GM18867 (cell line): ENCODE data around the gene ZNF557.
A peak's percentile ranks its signal among the peaks of the same experiment; 100 is the strongest.
"Not testable (repeated sequence)": the region's sequence is repeated elsewhere in the genome, so short reads cannot be mapped to it uniquely, and the experiment has no call there.

Experiments
- ATAC-seq: cut with Tn5 transposase; IDR thresholded peaks from one replicate; pipeline ENCODE4 v1.9.1; 2021; ENCODE audit warnings: mild to moderate bottlenecking, moderate library complexity; ENCODE audit not compliant: unreplicated experiment

The ZNF557 gene

DNA sequence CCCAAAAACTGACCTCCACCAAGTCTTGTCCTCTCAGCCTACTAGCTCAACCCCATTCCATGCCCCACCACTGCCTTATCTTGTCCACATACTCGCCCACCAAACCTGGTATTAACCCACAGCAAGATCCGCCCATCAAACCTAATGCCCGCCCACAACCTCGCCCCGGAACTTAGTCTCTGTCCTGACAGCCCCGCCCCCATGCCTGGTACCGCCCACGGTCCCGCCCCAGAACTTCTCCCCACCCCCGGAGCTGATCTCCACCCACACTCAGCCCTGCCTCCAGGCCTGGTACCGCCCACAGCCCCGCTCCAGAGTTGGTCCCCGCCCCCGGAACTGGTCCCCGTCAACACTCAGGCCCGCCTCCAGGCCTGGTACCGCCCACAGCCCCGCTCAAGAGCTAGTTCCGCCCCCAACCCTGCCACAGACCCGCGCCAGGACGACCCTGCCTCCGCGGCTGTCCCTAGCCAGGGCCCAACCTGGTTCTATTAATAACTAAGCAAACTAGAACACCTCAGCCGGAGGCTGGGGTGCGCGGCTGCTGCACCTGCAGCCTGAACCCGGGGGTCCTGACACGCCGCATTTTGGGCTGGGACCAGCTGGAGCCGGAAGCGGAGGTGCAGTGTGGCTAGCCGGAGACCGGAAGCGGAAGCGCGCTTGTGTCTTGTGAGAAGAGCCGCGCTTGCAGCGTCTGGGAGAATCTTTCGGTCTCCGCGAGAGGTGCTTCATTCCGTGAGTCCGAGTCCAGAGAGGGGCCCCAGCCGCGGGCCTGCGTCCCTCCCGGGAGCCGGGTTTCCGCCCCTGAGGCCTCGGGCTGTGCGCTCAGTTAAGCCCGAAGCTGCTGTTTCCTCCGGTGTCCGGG is at the start of gene ZNF557:
TSS of gene ZNF557 (plus strand) at position 662 of the 862 bp plus-strand sequence. CDS start 5,372 bp downstream, outside the sequence.
- peak; percentile 92 for ATAC-seq

DNA sequence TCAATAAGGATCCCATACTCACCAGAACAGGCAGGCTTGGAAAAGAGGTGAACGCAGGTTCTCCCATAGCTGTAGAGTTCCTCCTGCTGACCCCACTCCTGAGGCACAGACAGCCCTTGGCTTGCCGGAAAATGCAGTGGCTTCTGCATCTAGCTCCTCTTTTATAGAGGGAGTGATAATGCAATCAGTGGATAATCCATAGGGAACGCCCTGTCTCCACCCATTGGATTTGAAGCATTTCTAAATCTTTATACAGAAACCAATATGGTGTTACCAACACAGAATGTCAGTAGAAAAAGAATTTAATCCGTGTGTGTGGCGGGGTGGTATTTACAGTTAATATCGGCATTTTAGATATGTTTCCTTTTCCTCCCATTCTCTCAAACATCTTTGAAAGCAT is 48.2 kb upstream of the ZNF557 start, which contains the start of gene MBD3L2B:
TSS of gene MBD3L2B (minus strand) at position 101 of the 400 bp plus-strand sequence. CDS start at position 67, 34 bp downstream.
- not testable (repeated sequence) for ATAC-seq

DNA sequence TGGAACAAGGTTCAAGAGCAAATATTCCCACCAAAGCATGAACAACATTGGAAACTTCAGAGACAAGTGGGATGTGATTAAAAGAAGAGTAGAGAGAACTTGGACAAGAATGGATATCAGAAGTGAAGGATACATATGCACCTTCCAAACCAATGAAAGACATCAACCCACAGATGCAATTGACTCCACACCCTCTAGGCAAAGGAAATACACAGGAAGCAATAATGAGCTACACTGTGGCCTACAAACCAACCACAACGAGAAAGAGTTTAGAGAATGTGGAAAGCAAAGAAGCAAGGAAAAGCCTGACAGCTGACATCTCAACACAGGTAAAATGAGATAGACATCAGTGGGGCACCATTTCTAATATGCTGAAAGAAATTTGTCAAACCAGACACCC is 40.7 kb upstream of the ZNF557 start:
- ATAC-seq = not testable (repeated sequence)

DNA sequence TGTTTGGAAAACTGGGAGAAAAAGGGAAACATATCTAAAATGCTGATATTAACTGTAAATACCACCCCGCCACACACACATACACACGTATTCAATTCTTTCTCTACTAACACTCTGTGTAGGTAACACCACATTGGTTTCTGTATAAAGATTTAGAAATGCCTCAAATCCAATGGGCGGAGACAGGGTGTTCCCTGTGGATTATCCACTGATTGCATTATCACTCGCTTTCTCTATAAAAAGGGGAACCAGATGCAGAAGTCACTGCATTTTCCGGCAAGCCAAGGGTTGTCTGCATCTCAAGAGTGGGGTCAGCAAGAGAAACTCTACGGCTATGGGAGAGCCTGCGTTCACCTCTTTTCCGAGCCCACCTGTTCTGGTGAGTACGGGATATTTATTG is 39.2 kb upstream of the ZNF557 start, which contains the start of gene MBD3L5:
TSS of gene MBD3L5 (plus strand) at position 301 of the 400 bp plus-strand sequence. CDS start at position 335, 34 bp downstream.
- not testable (repeated sequence) for ATAC-seq

DNA sequence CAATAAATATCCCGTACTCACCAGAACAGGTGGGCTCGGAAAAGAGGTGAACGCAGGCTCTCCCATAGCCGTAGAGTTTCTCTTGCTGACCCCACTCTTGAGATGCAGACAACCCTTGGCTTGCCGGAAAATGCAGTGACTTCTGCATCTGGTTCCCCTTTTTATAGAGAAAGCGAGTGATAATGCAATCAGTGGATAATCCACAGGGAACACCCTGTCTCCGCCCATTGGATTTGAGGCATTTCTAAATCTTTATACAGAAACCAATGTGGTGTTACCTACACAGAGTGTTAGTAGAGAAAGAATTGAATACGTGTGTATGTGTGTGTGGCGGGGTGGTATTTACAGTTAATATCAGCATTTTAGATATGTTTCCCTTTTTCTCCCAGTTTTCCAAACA is 29.4 kb upstream of the ZNF557 start, which contains the start of gene MBD3L4:
TSS of gene MBD3L4 (minus strand) at position 101 of the 400 bp plus-strand sequence. CDS start at position 66, 35 bp downstream.
- not testable (repeated sequence) for ATAC-seq

DNA sequence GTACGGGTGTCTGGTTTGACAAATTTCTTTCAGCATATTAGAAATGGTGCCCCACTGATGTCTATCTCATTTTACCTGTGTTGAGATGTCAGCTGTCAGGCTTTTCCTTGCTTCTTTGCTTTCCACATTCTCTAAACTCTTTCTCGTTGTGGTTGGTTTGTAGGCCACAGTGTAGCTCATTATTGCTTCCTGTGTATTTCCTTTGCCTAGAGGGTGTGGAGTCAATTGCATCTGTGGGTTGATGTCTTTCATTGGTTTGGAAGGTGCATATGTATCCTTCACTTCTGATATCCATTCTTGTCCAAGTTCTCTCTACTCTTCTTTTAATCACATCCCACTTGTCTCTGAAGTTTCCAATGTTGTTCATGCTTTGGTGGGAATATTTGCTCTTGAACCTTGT is 27.9 kb upstream of the ZNF557 start:
- ATAC-seq = not testable (repeated sequence)

DNA sequence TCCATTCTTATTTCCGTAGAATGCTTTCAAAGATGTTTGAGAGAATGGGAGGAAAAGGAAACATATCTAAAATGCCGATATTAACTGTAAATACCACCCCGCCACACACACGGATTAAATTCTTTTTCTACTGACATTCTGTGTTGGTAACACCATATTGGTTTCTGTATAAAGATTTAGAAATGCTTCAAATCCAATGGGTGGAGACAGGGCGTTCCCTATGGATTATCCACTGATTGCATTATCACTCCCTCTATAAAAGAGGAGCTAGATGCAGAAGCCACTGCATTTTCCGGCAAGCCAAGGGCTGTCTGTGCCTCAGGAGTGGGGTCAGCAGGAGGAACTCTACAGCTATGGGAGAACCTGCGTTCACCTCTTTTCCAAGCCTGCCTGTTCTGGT is 20.5 kb upstream of the ZNF557 start, which contains the start of gene MBD3L2:
TSS of gene MBD3L2 (plus strand) at position 301 of the 400 bp plus-strand sequence. CDS start at position 354, 53 bp downstream.
- not testable (repeated sequence) for ATAC-seq

DNA sequence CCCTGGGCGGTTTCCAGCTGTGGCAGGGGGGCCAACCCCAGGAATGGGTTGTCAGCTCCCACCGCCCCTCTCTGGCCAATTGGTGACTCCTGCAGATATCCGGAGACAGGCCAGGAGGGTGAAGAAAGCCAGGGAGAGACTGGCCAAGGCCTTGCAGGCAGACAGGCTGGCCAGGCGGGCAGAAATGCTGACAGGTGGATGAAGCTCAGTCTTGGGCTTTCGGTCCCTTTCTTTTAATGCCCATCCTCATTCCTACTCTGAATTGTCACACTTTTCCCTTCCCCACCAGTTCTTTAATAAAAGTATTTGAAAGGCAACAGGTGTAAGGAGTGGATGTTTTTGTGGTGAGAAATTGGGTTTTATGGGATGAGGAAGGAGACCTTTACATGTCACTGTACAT is 18.1 kb upstream of the ZNF557 start:
- ATAC-seq = not testable (repeated sequence)

DNA sequence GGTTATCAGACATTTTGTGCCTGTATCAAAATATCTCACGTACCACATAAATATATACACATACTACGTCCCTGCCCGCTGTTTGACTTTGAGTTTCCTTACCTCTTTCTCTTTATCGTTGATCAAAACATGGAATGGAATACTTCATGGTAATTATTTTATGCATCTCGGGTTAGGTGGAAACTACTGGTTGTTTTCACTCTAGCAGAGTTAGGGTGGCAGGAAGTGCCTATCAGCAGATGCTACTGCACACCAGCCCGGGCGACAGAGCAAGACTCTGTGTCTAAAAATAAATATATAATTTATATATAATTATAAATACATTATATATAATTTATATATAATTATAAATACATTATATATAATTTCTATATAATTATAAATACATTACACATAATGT is 16.6 kb upstream of the ZNF557 start:
- ATAC-seq = not testable (repeated sequence)

DNA sequence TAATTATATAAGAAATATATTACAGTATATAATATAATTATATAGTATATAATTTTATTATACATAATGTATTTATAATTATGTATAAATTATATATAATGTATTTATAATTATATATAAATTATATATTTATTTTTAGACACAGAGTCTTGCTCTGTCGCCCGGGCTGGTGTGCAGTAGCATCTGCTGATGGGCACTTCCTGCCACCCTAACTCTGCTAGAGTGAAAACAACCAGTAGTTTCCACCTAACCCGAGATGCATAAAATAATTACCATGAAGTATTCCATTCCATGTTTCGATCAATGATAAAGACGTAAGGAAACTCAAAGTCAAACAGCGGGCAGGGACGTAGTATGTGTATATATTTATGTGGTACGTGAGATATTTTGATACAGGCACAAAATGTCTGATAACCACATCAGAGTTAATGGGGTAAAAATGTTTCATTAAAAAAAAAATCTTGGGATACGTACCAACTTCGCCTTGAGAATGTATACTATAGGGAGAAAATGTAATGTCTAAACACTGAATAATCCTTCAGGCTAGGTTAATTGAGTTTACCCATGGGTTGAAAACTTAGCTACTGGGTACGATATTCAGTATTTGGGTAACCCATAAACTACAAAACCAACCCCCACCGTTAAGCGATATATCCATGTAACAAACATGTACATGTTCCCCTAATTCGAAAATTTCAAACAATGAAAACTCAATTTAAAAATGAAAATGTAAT is 14.7 kb upstream of the ZNF557 start:
- ATAC-seq = not testable (repeated sequence)

DNA sequence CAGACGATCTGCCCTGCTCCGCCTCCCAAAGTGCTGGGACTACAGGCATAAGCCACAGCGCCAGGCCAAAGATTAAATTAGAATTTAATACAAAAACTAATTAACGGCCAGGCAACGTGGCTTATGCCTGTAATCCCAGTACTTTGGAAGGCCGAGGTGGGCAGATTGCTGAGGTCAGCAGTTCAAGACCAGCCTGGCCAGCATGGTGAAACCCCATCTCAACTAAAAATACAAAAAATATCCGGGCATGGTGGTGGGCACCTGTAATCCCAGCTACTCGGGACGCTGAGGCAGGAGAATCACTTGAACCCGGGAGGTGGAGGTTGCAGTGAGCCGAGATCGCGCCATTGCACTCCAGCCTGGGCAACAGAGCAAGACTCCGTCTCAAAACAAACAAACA is 13.8 kb upstream of the ZNF557 start:
- ATAC-seq = not testable (repeated sequence)

DNA sequence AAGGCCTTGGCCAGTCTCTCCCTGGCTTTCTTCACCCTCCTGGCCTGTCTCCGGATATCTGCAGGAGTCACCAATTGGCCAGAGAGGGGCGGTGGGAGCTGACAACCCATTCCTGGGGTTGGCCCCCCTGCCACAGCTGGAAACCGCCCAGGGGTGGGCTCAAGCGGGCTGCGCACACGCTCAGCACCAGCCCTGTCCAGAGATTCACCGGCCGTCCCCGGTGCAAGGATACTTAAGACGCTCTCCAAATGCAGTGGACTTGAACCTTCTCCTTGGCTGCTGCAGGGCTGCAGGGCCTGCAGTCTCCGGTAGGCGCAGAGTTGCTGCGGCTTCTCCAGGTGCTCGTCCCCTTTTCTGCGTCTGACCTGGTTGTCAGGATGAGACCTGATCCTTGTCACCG is 13.1 kb upstream of the ZNF557 start:
- ATAC-seq = not testable (repeated sequence)

DNA sequence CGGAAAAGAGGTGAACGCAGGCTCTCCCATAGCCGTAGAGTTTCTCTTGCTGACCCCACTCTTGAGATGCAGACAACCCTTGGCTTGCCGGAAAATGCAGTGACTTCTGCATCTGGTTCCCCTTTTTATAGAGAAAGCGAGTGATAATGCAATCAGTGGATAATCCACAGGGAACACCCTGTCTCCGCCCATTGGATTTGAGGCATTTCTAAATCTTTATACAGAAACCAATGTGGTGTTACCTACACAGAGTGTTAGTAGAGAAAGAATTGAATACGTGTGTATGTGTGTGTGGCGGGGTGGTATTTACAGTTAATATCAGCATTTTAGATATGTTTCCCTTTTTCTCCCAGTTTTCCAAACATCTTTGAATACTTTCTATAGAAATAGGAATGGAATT is 10.9 kb upstream of the ZNF557 start, which contains the start of gene MBD3L3:
TSS of gene MBD3L3 (minus strand) at position 101 of the 400 bp plus-strand sequence. CDS start at position 30, 71 bp downstream.
- ATAC-seq = not testable (repeated sequence)

DNA sequence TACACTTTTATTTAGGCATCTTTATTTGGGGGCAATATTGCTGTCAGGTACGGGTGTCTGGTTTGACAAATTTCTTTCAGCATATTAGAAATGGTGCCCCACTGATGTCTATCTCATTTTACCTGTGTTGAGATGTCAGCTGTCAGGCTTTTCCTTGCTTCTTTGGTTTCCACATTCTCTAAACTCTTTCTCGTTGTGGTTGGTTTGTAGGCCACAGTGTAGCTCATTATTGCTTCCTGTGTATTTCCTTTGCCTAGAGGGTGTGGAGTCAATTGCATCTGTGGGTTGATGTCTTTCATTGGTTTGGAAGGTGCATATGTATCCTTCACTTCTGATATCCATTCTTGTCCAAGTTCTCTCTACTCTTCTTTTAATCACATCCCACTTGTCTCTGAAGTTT is 9.5 kb upstream of the ZNF557 start:
- ATAC-seq = not testable (repeated sequence)

DNA sequence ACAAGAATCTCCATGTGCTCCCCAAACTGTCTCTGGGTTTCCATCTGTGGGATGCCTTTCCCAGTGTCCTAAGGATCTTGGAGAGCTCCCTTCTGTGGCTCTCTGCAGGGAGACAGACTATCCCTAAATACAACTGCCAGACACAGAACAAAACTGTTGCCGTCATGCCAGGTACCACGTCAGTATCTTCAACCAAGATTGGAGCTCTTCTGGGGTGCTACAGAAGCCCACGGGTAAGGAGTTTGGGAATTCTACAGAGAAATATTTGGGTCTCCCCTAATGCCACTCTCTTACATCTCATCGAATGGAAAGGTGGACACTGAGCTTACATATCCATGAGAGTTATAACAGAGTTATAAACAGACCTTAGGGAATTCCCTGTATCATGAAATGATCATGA is 6.2 kb upstream of the ZNF557 start:
- no peak for ATAC-seq

DNA sequence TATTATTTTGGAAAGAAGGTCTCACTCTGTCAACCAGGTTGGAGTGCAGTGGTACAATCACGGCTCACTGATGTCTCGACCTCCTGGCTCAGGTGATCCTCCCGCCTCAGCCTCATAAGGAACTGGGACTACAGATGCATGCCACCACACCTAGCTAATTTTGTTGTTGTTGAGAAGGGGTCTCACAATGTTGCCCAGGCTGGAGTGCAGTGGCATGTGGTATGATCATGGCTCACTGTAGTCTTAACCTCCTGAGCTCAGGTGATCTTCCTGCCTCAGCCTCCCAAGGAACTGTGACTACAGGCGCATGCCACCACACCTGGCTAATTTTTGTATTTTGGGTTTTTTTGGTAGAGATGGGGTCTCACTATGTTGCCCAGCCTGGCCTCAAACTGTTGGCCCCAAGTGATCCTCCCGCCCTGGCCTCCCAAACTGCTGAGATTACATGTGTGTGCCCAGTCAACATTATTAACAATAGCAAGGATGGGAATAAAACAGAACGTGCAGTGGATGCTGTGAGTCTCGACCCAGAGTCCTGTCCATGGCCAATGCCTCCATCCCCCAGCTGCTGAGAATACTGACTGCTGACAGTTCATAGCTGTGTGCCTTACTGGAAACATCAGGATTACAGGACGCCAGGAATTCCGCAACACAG is 5.6 kb upstream of the ZNF557 start:
- no peak for ATAC-seq

DNA sequence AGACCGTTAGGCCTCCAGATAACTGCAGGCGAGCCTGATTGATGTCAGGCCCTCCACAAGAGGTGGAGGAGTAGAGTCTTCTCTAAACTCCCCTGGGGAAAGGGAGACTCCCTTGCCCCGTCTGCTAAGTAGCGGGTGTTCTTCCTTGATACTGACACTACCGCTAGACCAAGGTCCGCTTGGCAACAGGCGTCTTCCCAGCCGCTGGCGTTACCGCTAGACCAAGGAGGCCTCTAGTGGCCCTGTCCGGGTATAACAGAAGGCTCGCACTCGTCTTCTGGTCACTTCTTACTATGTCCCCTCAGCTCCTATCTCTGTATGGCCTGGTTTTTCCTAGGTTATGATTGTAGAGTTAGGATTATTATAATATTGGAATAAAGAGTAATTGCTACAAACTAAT is 2.4 kb upstream of the ZNF557 start:
- not testable (repeated sequence) for ATAC-seq

DNA sequence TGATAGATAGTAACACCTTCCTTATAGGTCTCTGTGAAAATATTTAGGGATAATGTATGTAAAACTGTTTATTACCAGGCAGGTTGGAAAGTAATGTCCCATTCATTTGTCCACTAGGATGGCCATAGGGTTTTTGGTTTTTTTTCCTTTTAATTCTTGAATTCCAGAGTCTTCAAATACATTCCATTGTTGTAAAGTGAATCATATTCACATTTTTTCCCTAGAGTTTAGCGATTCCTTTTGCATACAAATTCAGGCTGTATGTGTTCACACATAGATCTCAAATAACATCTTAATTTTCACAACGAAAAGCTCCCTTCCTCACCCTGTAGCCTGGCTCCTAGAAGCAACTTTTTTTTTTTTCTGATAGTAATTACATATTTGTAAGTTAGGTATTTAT is 1.8 kb upstream of the ZNF557 start:
- ATAC-seq = no peak

DNA sequence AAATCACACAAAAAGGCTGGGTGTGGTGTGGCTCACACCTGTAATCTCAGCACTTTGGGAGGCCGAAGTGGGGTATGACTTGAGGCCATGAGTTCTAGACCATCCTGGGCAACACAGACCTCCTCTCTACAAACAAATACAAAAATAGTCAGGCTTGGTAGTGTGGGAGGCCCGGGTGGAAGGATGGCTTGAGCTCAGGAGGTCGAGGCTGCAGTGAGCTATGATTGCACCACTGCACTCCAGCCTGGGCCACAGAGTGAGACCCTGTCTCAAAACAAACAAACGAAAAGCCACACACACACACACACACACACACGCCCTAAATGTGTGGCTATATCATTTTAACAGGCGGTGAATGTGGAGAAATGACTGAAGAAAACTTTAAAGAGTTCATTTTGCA is 904 bp upstream of the ZNF557 start:
- no peak for ATAC-seq

DNA sequence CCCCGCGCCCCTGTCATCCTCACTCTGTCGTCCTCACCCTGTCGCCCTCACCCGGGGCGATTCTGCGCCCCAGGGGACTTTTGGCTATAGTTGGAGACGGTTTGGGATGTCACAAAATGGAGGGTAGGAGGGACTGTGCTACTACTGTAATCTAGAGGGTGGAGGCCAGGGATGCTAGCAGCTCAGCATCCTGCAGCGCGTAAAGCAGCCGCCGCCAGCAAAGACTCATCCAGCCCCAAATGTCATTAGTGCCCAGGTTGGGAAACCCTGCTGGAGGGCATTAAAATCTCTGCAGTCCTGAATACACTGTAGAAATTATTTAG is 362 bp downstream of the ZNF557 start:
- no peak for ATAC-seq

DNA sequence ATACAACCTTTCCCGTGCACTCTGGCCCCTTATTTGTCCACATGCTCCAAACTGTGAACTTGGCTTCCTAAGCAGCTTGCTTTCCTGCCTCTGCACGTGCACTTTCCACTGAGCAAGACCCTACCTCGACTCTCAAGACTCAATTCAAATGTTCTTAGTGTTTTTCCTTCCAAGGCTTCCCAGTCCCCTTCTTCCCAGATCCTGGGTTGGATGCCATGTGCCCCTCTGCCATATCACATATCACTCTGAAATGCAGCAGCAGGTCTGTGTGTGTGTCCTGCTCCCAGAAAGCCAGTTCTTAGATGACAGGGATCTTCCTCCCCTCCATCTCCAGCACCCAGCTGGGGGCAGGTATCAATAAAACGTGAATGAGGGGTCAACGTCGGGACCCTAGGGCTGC is 3.0 kb downstream of the ZNF557 start:
- ATAC-seq = no peak
